Astrocyte of the spinal cord (primary cell): ENCODE results near the gene CAMK2D.

Experiments
- DNase-seq: peaks from one replicate; pipeline ENCODE4 v3.0.0; 2011; ENCODE audit warnings: low read depth, low spot score
- H3K4me3 ChIP-seq: 2 replicates; pipeline ENCODE4 v1.5.1; 2011; ENCODE audit warnings: low read depth, mild to moderate bottlenecking, low read length, moderate library complexity
- CTCF ChIP-seq: IDR thresholded peaks from 2 replicates; pipeline ENCODE4 v1.5.1; 2012; ENCODE audit warnings: low read depth, mild to moderate bottlenecking, low read length, inconsistent platforms
- in situ Hi-C: cut with HindIII; loops from 2 replicates; pipeline ENCODE4 v1.10.0; 2017; ENCODE audit warnings: low sequenced_read_pairs

CAMK2D gene

GRCh38 chr4:113497154-113497884 is 264.2 kb downstream of the CAMK2D start:
- no peak for DNase-seq
- in situ Hi-C loops = no loop called here
- no peak for TF ChIP-seq CTCF
- no peak overlapping the region for H3K4me3 ChIP-seq

- in situ Hi-C loops = no loop called here
- DNase-seq = no peak
- no peak overlapping the region for H3K4me3 ChIP-seq
- no peak for TF ChIP-seq CTCF
These were observed 264.8 kb downstream of the CAMK2D start for GRCh38 chr4:113496698-113497097.

GRCh38 chr4:113495790-113496189 is 265.7 kb downstream of the CAMK2D start:
- no peak overlapping the region for H3K4me3 ChIP-seq
- no peak for DNase-seq
- TF ChIP-seq CTCF = no peak
- in situ Hi-C loops = no loop called here

- H3K4me3 ChIP-seq = no peak overlapping the region
- no peak for TF ChIP-seq CTCF
- in situ Hi-C loops = no loop called here
- no peak for DNase-seq
These were observed 278.4 kb downstream of the CAMK2D start for GRCh38 chr4:113483131-113483530.

- H3K4me3 ChIP-seq = no peak overlapping the region
- in situ Hi-C loops = no loop called here
- TF ChIP-seq CTCF = no peak
- no peak for DNase-seq
These were observed 279.2 kb downstream of the CAMK2D start for GRCh38 chr4:113482325-113482724.

- in situ Hi-C loops = no loop called here
- DNase-seq = no peak
- TF ChIP-seq CTCF = no peak
- H3K4me3 ChIP-seq = no peak overlapping the region
These were observed 279.7 kb downstream of the CAMK2D start for GRCh38 chr4:113481820-113482219.
